Measurements from ENCODE around the gene SCD5. TPM values are rescaled to one million over a fixed set of nuclear protein-coding genes. Genes with fewer than 3 reads are reported as not detected.

Gene SCD5
- total RNA-seq (2022; extraction: Qiagen RNA extraction): 6.6 to 8.5 TPM (median 6.9 TPM) in 5 replicates

DNA sequence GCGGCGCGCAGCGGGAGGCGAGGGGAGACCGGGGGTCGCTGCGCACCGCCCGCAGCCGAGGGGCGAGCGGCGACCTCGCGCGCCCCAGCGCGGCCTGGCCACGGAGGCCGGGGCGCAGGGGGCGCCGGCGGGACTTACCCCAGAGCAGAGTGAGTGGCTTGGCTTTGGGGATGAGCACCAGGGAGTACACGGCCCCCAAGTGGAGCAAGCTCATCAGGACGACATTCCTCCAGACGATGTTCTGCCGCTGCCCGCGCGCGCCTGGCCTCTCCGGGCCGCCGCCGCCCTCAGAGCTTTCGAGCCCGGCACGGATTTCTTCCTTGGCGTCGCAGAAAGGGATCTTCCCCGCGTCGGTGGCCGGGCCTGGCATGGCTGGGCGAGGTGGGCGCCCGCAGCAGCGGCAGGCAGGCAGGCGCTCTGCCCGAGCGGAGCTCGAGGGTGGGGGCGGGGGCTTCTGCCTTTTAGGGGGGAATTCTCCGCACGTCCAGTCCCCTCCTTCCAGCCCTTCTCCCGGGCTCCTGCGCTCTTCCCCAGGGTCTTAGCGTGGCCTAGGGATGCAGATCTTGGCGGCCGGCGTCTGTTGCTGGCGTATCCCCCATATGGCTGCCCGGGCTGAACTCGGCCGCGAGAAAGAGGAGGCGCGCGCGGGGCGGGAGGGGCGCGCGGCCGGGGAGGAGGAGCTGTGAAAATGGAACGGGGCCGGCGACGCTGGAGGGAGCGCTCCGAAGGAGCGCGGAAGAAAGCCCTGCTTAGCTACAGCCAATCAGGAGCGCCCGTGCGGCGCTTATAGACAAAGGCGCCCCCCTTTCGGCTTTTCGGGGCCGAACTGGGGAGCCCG lies at the start of gene SCD5:
SCD5 (minus strand) TSS at position 629 of the 838 bp plus-strand sequence; CDS start at position 370, 259 bp downstream.

Other genes with a start within 250 kb of the SCD5 start
- gene TMEM150C, start 236.8 kb downstream of the SCD5 start, total RNA-seq (2022; extraction: Qiagen RNA extraction): 0.65 to 1.6 TPM (median 1.2 TPM) in 5 replicates
- gene SEC31A, start 92.4 kb upstream of the SCD5 start, total RNA-seq (2022; extraction: Qiagen RNA extraction): 80.1 to 86.9 TPM (median 85.0 TPM) in 5 replicates
- gene THAP9, start 101.9 kb upstream of the SCD5 start, total RNA-seq (2022; extraction: Qiagen RNA extraction): 1.5 to 2.5 TPM (median 1.8 TPM) in 5 replicates
- 5.0 to 7.1 TPM (median 6.9 TPM) in 5 replicates for gene LIN54, start 212.0 kb upstream of the SCD5 start, total RNA-seq (2022; extraction: Qiagen RNA extraction)
- 23.4 to 37.0 TPM (median 24.5 TPM) in 5 replicates for gene COPS4, start 236.4 kb upstream of the SCD5 start, total RNA-seq (2022; extraction: Qiagen RNA extraction)